Iris pigment epithelial cell (primary cell): ENCODE measurements around the gene PCBP3.
A peak's percentile ranks its signal among the peaks of the same experiment; 100 is the strongest.
"Not testable (repeated sequence)": the region's sequence is repeated elsewhere in the genome, so short reads cannot be mapped to it uniquely, and the experiment has no call there.

ENCODE experiments used
- DNase-seq: peaks from one replicate; pipeline ENCODE4 v3.0.0-alpha.2; 2011; ENCODE audit warnings: low read depth

Gene PCBP3

GRCh38 chr21:45827881-45828579 is 184.5 kb downstream of the PCBP3 start:
- DNase-seq: no peak

GRCh38 chr21:45828580-45829570 is 185.3 kb downstream of the PCBP3 start:
- no peak for DNase-seq

GRCh38 chr21:45829668-45830067 is 186.1 kb downstream of the PCBP3 start:
- DNase-seq: no peak

- no peak for DNase-seq
Measured at GRCh38 chr21:45830221-45830640, 186.7 kb downstream of the PCBP3 start.

GRCh38 chr21:45830720-45831366 is 187.3 kb downstream of the PCBP3 start:
- DNase-seq: no peak

- peak; percentile 44 for DNase-seq
Measured at GRCh38 chr21:45831991-45832740, 188.6 kb downstream of the PCBP3 start.

GRCh38 chr21:45832741-45833235 is 189.3 kb downstream of the PCBP3 start:
- DNase-seq: not testable (repeated sequence)

- DNase-seq: no peak
Measured at GRCh38 chr21:45833414-45833813, 189.9 kb downstream of the PCBP3 start.

GRCh38 chr21:45834026-45834715 is 190.6 kb downstream of the PCBP3 start:
- no peak for DNase-seq

GRCh38 chr21:45834821-45835293 is 191.3 kb downstream of the PCBP3 start:
- DNase-seq: no peak

- DNase-seq: no peak
Measured at GRCh38 chr21:45835301-45836267, 192.1 kb downstream of the PCBP3 start.

- DNase-seq: peak; percentile 42
Measured at GRCh38 chr21:45836268-45836655, 192.7 kb downstream of the PCBP3 start.

GRCh38 chr21:45836694-45837670 is 193.5 kb downstream of the PCBP3 start:
- no peak for DNase-seq

GRCh38 chr21:45837936-45838335 is 194.4 kb downstream of the PCBP3 start:
- DNase-seq: no peak

GRCh38 chr21:45838634-45839033 is 195.1 kb downstream of the PCBP3 start:
- no peak for DNase-seq

- DNase-seq: peak; percentile 62
Measured at GRCh38 chr21:45839274-45839673, 195.7 kb downstream of the PCBP3 start.

- DNase-seq: no peak
Measured at GRCh38 chr21:45841033-45841432, 197.5 kb downstream of the PCBP3 start.

GRCh38 chr21:45843426-45843825 is 199.9 kb downstream of the PCBP3 start:
- no peak for DNase-seq
